Smooth muscle cell (in vitro differentiated cells): ENCODE data around the gene IRAK3. TPM values are rescaled to one million over a fixed set of nuclear protein-coding genes. Genes with fewer than 3 reads are reported as not detected.

Experiments used
- DNase-seq: peaks from one replicate; lab custom pipeline; 2025; ENCODE audit not compliant: unreplicated experiment; lab: John Stamatoyannopoulos, UW
- H2AFZ ChIP-seq: fragments of 200-600 bp; sonication (generic); 2 replicates; pipeline ENCODE4 v1.6.0; 2016; ENCODE audit warnings: antibody characterized with exemption, low read depth, mild to moderate bottlenecking
- H3F3A ChIP-seq: fragments of 200-600 bp; sonication (generic); 2 replicates; pipeline ENCODE4 v1.6.0; 2017; ENCODE audit warnings: antibody characterized with exemption, low read depth
- H3K27ac ChIP-seq: fragments of 200-600 bp; sonication (generic); 2 replicates; pipeline ENCODE4 v1.5.1; 2016; ENCODE audit warnings: low read depth, mild to moderate bottlenecking
- H3K27me3 ChIP-seq: fragments of 200-600 bp; sonication (generic); 2 replicates; pipeline ENCODE4 v1.6.1; 2016; ENCODE audit warnings: low read depth, mild to moderate bottlenecking
- H3K36me3 ChIP-seq: fragments of 200-600 bp; sonication (generic); 2 replicates; pipeline ENCODE4 v1.5.1; 2016; ENCODE audit warnings: low read depth
- H3K4me1 ChIP-seq: fragments of 200-600 bp; sonication (generic); 2 replicates; pipeline ENCODE4 v1.5.1; 2016; ENCODE audit warnings: low read depth
- H3K4me2 ChIP-seq: fragments of 200-600 bp; sonication (generic); 2 replicates; pipeline ENCODE4 v1.6.0; 2016; ENCODE audit warnings: mild to moderate bottlenecking
- H3K4me3 ChIP-seq: fragments of 200-600 bp; sonication (generic); 2 replicates; pipeline ENCODE4 v1.5.1; 2016; ENCODE audit warnings: mild to moderate bottlenecking
- H3K79me2 ChIP-seq: fragments of 200-600 bp; sonication (generic); 2 replicates; pipeline ENCODE4 v1.6.0; 2016; ENCODE audit warnings: low read depth, mild to moderate bottlenecking
- H3K9ac ChIP-seq: fragments of 200-600 bp; sonication (generic); 2 replicates; pipeline ENCODE4 v1.6.0; 2016; ENCODE audit warnings: low read depth
- H3K9me3 ChIP-seq: fragments of 200-600 bp; sonication (generic); replicated peaks from 2 replicates; pipeline ENCODE4 v1.5.1; 2016; ENCODE audit warnings: low read depth
- H4K20me1 ChIP-seq: fragments of 200-600 bp; sonication (generic); 2 replicates; pipeline ENCODE4 v1.6.0; 2016; ENCODE audit warnings: low read depth
- WGBS: methylation state at CpG from one replicate; pipeline ENCODE4 v1.1.7; 2016; ENCODE audit warnings: low lambda C conversion rate; 5-methylcytosine and 5-hydroxymethylcytosine counted together
- polyA plus RNA-seq: library from polyadenylated mRNA; unstranded; fragments of >200 nt; fragmentation: Nextera tagmentation; extraction: Ambion mirVana; gene quantifications from 2 replicates; pipeline ENCODE4 v1.2.1, GENCODE V29; 2016
- total RNA-seq: library from RNA; depleted of rRNA; stranded (reverse); fragments of >200 nt; gene quantifications from 2 replicates; pipeline ENCODE4 v1.2.3, GENCODE V29; 2014
- TF ChIP-seq, protein P1 (sequence below): fragments of 200-600 bp; sonication (generic); IDR thresholded peaks from 2 replicates; pipeline ENCODE4 v1.5.1; 2017; ENCODE audit warnings: borderline replicate concordance, mild to moderate bottlenecking, antibody characterized with exemption; ENCODE audit not compliant: insufficient read depth, poor library complexity, severe bottlenecking

The IRAK3 gene
- total and polyA plus RNA-seq, 2 experiments from 2014 or later = 2.4 to 5.3 TPM

- no peak overlapping the region for H3K4me2 ChIP-seq
- H2AFZ ChIP-seq = no peak overlapping the region
- H3K4me3 ChIP-seq = no peak overlapping the region
- H3K9ac ChIP-seq = no peak overlapping the region
- H3K36me3 ChIP-seq = no peaks in the 10 kb centered on the region
- no peak for DNase-seq
- TF ChIP-seq, protein P1, sequence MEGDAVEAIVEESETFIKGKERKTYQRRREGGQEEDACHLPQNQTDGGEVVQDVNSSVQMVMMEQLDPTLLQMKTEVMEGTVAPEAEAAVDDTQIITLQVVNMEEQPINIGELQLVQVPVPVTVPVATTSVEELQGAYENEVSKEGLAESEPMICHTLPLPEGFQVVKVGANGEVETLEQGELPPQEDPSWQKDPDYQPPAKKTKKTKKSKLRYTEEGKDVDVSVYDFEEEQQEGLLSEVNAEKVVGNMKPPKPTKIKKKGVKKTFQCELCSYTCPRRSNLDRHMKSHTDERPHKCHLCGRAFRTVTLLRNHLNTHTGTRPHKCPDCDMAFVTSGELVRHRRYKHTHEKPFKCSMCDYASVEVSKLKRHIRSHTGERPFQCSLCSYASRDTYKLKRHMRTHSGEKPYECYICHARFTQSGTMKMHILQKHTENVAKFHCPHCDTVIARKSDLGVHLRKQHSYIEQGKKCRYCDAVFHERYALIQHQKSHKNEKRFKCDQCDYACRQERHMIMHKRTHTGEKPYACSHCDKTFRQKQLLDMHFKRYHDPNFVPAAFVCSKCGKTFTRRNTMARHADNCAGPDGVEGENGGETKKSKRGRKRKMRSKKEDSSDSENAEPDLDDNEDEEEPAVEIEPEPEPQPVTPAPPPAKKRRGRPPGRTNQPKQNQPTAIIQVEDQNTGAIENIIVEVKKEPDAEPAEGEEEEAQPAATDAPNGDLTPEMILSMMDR = no peak
- no peaks in the 10 kb centered on the region for H3K9me3 ChIP-seq
- no peaks in the 10 kb centered on the region for H3F3A ChIP-seq
- H3K79me2 ChIP-seq = peaks cover 10% of the 10 kb centered on the region
- no peaks in the 10 kb centered on the region for H3K4me1 ChIP-seq
- H3K27ac ChIP-seq = no peak overlapping the region
- no peaks in the 10 kb centered on the region for H4K20me1 ChIP-seq
- no peaks in the 10 kb centered on the region for H3K27me3 ChIP-seq
Observed at GRCh38 chr12:66154776-66155175, 34.2 kb upstream of the IRAK3 start.

GRCh38 chr12:66156654-66157053 is 32.4 kb upstream of the IRAK3 start:
- H3K4me2 ChIP-seq = no peak overlapping the region
- H4K20me1 ChIP-seq = no peaks in the 10 kb centered on the region
- no peaks in the 10 kb centered on the region for H3K36me3 ChIP-seq
- H3K4me1 ChIP-seq = no peaks in the 10 kb centered on the region
- 94% methylated on average over 2 of the region's 2 CpGs for WGBS
- no peaks in the 10 kb centered on the region for H3F3A ChIP-seq
- no peak for DNase-seq
- TF ChIP-seq, protein P1 = no peak
- peaks cover 18% of the 10 kb centered on the region for H3K79me2 ChIP-seq
- no peak overlapping the region for H3K4me3 ChIP-seq
- no peak overlapping the region for H3K27ac ChIP-seq
- H2AFZ ChIP-seq = no peak overlapping the region
- no peaks in the 10 kb centered on the region for H3K9me3 ChIP-seq
- H3K27me3 ChIP-seq = no peaks in the 10 kb centered on the region
- no peak overlapping the region for H3K9ac ChIP-seq

- Histone ChIP-seq H4K20me1 (no peaks in the 10 kb centered on the region), H3K27ac (no peak overlapping the region), H3K36me3 (no peaks in the 10 kb centered on the region), H2AFZ (no peak overlapping the region), H3K4me3 (no peak overlapping the region), H3K27me3 (no peaks in the 10 kb centered on the region), H3K9ac (no peak overlapping the region), H3K9me3 (no peaks in the 10 kb centered on the region), H3K4me1 (no peaks in the 10 kb centered on the region), H3F3A (no peaks in the 10 kb centered on the region), H3K79me2 (peaks cover 41% of the 10 kb centered on the region), H3K4me2 (no peak overlapping the region)
- DNase-seq = no peak
- TF ChIP-seq, protein P1 = no peak
Observed at GRCh38 chr12:66159123-66159522, 29.9 kb upstream of the IRAK3 start.

DNA sequence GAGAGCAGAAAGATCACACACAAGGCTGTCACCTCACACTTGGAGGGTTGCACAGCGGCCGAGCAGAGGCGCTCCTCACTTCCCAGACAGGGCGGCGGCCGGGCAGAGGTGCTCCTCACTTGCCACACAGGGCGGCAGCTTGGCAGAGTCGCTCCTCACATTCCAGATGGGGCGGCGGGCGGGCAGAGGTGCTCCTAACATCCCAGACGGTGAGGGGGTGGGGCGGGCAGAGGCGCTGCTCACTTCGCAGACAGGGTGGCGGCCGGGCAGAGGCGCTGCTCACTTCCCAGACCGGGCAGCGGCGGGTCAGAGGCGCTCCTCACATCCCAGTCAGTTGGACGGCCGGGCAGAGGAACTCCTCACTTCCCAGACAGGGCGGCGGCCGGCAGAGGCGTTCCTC is 28.3 kb upstream of the IRAK3 start:
- Histone ChIP-seq H3K4me2 (no peak overlapping the region), H3F3A (no peaks in the 10 kb centered on the region), H3K4me1 (no peaks in the 10 kb centered on the region), H2AFZ (no peak overlapping the region), H3K4me3 (no peak overlapping the region), H3K27me3 (no peaks in the 10 kb centered on the region), H4K20me1 (no peaks in the 10 kb centered on the region), H3K9ac (no peak overlapping the region), H3K9me3 (no peaks in the 10 kb centered on the region), H3K79me2 (peaks cover 53% of the 10 kb centered on the region), H3K27ac (no peak overlapping the region), H3K36me3 (peaks cover 3% of the 10 kb centered on the region)
- TF ChIP-seq, protein P1 = no peak
- WGBS = 98% methylated on average over 23 of the region's 28 CpGs
- no peak for DNase-seq
